Loucy (cell line): ENCODE data around the gene HS6ST3.

Experiments
- H2AFZ ChIP-seq: fragments of 200-600 bp; sonication (generic); 2 replicates; pipeline ENCODE4 v1.6.0; 2016; ENCODE audit warnings: antibody characterized with exemption, mild to moderate bottlenecking, low read length, moderate library complexity
- H3F3A ChIP-seq: fragments of 200-600 bp; 2 replicates; pipeline ENCODE4 v1.6.0; 2016; ENCODE audit warnings: antibody characterized with exemption, low read depth, mild to moderate bottlenecking
- H3K27me3 ChIP-seq: fragments of 200-600 bp; sonication (generic); 2 replicates; pipeline ENCODE4 v1.6.1; 2014; ENCODE audit warnings: low read length, mild to moderate bottlenecking; ENCODE audit not compliant: insufficient read depth, poor library complexity, severe bottlenecking
- H3K36me3 ChIP-seq: fragments of 200-600 bp; sonication (generic); 2 replicates; pipeline ENCODE4 v1.6.1; 2016; ENCODE audit warnings: low read length; ENCODE audit not compliant: insufficient read depth
- H3K4me1 ChIP-seq: fragments of 200-600 bp; sonication (generic); 2 replicates; pipeline ENCODE4 v1.5.1; 2014; ENCODE audit warnings: low read length, mild to moderate bottlenecking; ENCODE audit not compliant: insufficient read depth, poor library complexity, severe bottlenecking
- H3K4me2 ChIP-seq: fragments of 200-600 bp; sonication (generic); 2 replicates; pipeline ENCODE4 v1.6.0; 2014; ENCODE audit warnings: antibody characterized with exemption, low read length, low read depth, mild to moderate bottlenecking; ENCODE audit not compliant: poor library complexity, severe bottlenecking
- H3K4me3 ChIP-seq: fragments of 200-600 bp; sonication (generic); 2 replicates; pipeline ENCODE4 v1.5.1; 2014; ENCODE audit warnings: low read length, mild to moderate bottlenecking, mixed read lengths; ENCODE audit not compliant: poor library complexity, severe bottlenecking
- H3K79me2 ChIP-seq: fragments of 200-600 bp; sonication (generic); 2 replicates; pipeline ENCODE4 v1.6.1; 2014; ENCODE audit warnings: low read length; ENCODE audit not compliant: insufficient read depth
- H3K9ac ChIP-seq: fragments of 200-600 bp; sonication (generic); 2 replicates; pipeline ENCODE4 v1.6.0; 2014; ENCODE audit warnings: mild to moderate bottlenecking, low read depth, low read length, moderate library complexity; ENCODE audit not compliant: poor library complexity, severe bottlenecking
- H3K9me2 ChIP-seq: fragments of 200-600 bp; sonication (generic); replicated peaks from 2 replicates; pipeline ENCODE4 v1.6.1; 2016; ENCODE audit warnings: low read depth, low read length, mixed read lengths
- H3K9me3 ChIP-seq: fragments of 200-600 bp; sonication (generic); 2 replicates; pipeline ENCODE4 v1.6.1; 2014; ENCODE audit warnings: mild to moderate bottlenecking, antibody characterized with exemption, low read length, low read depth; ENCODE audit not compliant: insufficient read depth
- H4K20me1 ChIP-seq: fragments of 200-600 bp; sonication (generic); 2 replicates; pipeline ENCODE4 v1.6.0; 2014; ENCODE audit warnings: antibody characterized with exemption, low read length, mild to moderate bottlenecking; ENCODE audit not compliant: insufficient read depth, poor library complexity, severe bottlenecking
- CTCF ChIP-seq: fragments of 200-600 bp; sonication (generic); conservative IDR thresholded peaks from 2 replicates; pipeline ENCODE4 v1.5.1; 2014; ENCODE audit warnings: mild to moderate bottlenecking, antibody characterized with exemption, low read length
- EZH2phosphoT487 ChIP-seq: fragments of 200-600 bp; IDR thresholded peaks from 2 replicates; pipeline ENCODE4 v1.6.1; 2018; ENCODE audit warnings: antibody characterized with exemption, mild to moderate bottlenecking, moderate library complexity, borderline replicate concordance

Gene HS6ST3

GRCh38 chr13:96490496-96490989, 400.6 kb downstream of the HS6ST3 start:
- Histone ChIP-seq H3K9ac (no peak overlapping the region), H3F3A (no peaks in the 10 kb centered on the region), H3K36me3 (no peaks in the 10 kb centered on the region), H3K4me3 (no peak overlapping the region), H4K20me1 (no peaks in the 10 kb centered on the region), H3K4me2 (no peak overlapping the region), H3K27me3 (no peaks in the 10 kb centered on the region), H2AFZ (no peak overlapping the region), H3K79me2 (no peaks in the 10 kb centered on the region), H3K9me2 (no peaks in the 10 kb centered on the region), H3K9me3 (no peaks in the 10 kb centered on the region), H3K4me1 (no peaks in the 10 kb centered on the region)
- TF ChIP-seq EZH2phosphoT487 (no peak), CTCF (no peak)

DNA sequence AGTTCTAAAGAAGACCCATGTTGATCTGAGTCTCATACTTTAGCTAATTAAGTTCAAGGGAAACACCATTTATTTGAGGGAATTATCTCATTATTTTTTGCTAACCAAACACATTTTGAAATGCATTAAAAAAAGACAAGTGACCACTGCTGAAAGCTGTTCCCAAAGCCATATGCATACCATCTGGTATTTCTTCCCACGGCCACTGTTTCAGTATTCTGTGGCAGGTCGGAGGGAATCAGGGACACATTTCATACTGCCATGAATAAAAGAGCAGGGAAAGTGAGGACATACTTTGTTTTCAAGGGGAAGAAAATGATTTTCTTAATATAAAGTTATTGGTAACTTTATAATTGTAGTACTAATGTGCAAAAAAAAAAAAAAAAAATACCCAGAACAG, 401.2 kb downstream of the HS6ST3 start:
- no peaks in the 10 kb centered on the region for H4K20me1 ChIP-seq
- H2AFZ ChIP-seq = no peak overlapping the region
- no peak overlapping the region for H3K9ac ChIP-seq
- H3K4me2 ChIP-seq = no peak overlapping the region
- no peaks in the 10 kb centered on the region for H3F3A ChIP-seq
- no peaks in the 10 kb centered on the region for H3K79me2 ChIP-seq
- H3K4me3 ChIP-seq = no peak overlapping the region
- no peaks in the 10 kb centered on the region for H3K4me1 ChIP-seq
- no peaks in the 10 kb centered on the region for H3K9me2 ChIP-seq
- H3K36me3 ChIP-seq = no peaks in the 10 kb centered on the region
- no peaks in the 10 kb centered on the region for H3K27me3 ChIP-seq
- TF ChIP-seq CTCF = no peak
- no peak for TF ChIP-seq EZH2phosphoT487
- no peaks in the 10 kb centered on the region for H3K9me3 ChIP-seq

- Histone ChIP-seq H3K79me2 (no peaks in the 10 kb centered on the region), H3K9ac (no peak overlapping the region), H3K27me3 (no peaks in the 10 kb centered on the region), H3K4me1 (no peaks in the 10 kb centered on the region), H3F3A (no peaks in the 10 kb centered on the region), H3K9me2 (no peaks in the 10 kb centered on the region), H2AFZ (no peak overlapping the region), H3K36me3 (no peaks in the 10 kb centered on the region), H3K4me3 (no peak overlapping the region), H3K4me2 (no peak overlapping the region), H3K9me3 (no peaks in the 10 kb centered on the region), H4K20me1 (no peaks in the 10 kb centered on the region)
- TF ChIP-seq EZH2phosphoT487 (no peak), CTCF (no peak)
Measured at GRCh38 chr13:96492766-96493165, 402.9 kb downstream of the HS6ST3 start.
